WTC11 (cell line): ENCODE results near the gene CAT. TPM values are rescaled to one million over a fixed set of nuclear protein-coding genes. Genes with fewer than 3 reads are reported as not detected.
A peak's percentile ranks its signal among the peaks of the same experiment; 100 is the strongest.

Experiments used
- ATAC-seq: fragments of 200-7000 bp; cut with Tn5 transposase; 2 replicates; pipeline ENCODE4 v1.10.0; 2021; ENCODE audit warnings: mild to moderate bottlenecking, moderate library complexity
- CTCF ChIA-PET: fragments of 300-600 bp; sonication (Branson Sonifier 250); formaldehyde crosslinking; loops from one replicate; lab custom pipeline; 2021; ENCODE audit warnings: antibody characterized with exemption; lab: Charles Lee
- POLR2A ChIA-PET: fragments of 350-600 bp; sonication (Branson Sonifier 250); formaldehyde crosslinking; loops from one replicate; lab custom pipeline; 2021; ENCODE audit warnings: antibody characterized with exemption; lab: Charles Lee
- DNase-seq: peaks from one replicate; pipeline ENCODE4 v3.0.0; 2021; ENCODE audit warnings: low spot score
- H3K27ac Mint-ChIP-seq: 2 replicates; pipeline ENCODE4 v1.8.0; 2021; ENCODE audit warnings: mixed read lengths
- H3K27me3 Mint-ChIP-seq: 2 replicates; pipeline ENCODE4 v1.8.0; 2021; ENCODE audit warnings: low read depth, mild to moderate bottlenecking, moderate library complexity, mixed read lengths
- H3K36me3 Mint-ChIP-seq: 2 replicates; pipeline ENCODE4 v1.8.0; 2021; ENCODE audit warnings: mixed read lengths
- H3K4me1 Mint-ChIP-seq: 2 replicates; pipeline ENCODE4 v1.8.0; 2022; ENCODE audit warnings: mixed read lengths
- H3K4me3 Mint-ChIP-seq: 2 replicates; pipeline ENCODE4 v1.8.0; 2021; ENCODE audit warnings: mild to moderate bottlenecking, moderate library complexity, mixed read lengths
- H3K9me3 Mint-ChIP-seq: 2 replicates; pipeline ENCODE4 v1.8.0; 2021; ENCODE audit warnings: mixed read lengths
- ATF1 ChIP-seq: sonication (generic); formaldehyde crosslinking; IDR thresholded peaks from 2 replicates; pipeline ENCODE4 v1.8.1; 2023; ENCODE audit warnings: mild to moderate bottlenecking, moderate library complexity, missing genetic modification reagents
- ELF4 ChIP-seq: sonication (generic); formaldehyde crosslinking; IDR thresholded peaks from 2 replicates; pipeline ENCODE4 v1.8.1; 2022; ENCODE audit warnings: low read depth, mild to moderate bottlenecking, moderate library complexity, missing genetic modification reagents
- FOXJ3 ChIP-seq: sonication (generic); formaldehyde crosslinking; IDR thresholded peaks from 2 replicates; pipeline ENCODE4 v1.9.0; 2021; ENCODE audit warnings: missing genetic modification reagents, mild to moderate bottlenecking, borderline replicate concordance
- GTF2I ChIP-seq: fragments of 250-450 bp; sonication (Bioruptor Pico); conservative IDR thresholded peaks from 2 replicates; pipeline ENCODE4 v1.4.0; 2021; ENCODE audit warnings: mild to moderate bottlenecking
- IRF2 ChIP-seq: sonication (generic); formaldehyde crosslinking; IDR thresholded peaks from 2 replicates; pipeline ENCODE4 v1.8.0; 2022; ENCODE audit warnings: low read depth, missing genetic modification reagents, borderline replicate concordance
- NFE2L1 ChIP-seq: sonication (generic); formaldehyde crosslinking; IDR thresholded peaks from 2 replicates; pipeline ENCODE4 v1.8.1; 2023; ENCODE audit warnings: missing genetic modification reagents
- NR3C1 ChIP-seq: sonication (generic); formaldehyde crosslinking; conservative IDR thresholded peaks from 2 replicates; pipeline ENCODE4 v1.8.1; 2023; ENCODE audit warnings: low read depth, mild to moderate bottlenecking, missing genetic modification reagents
- SP1 ChIP-seq: sonication (generic); formaldehyde crosslinking; conservative IDR thresholded peaks from 2 replicates; pipeline ENCODE4 v1.8.1; 2022; ENCODE audit warnings: missing genetic modification reagents
- ZBTB21 ChIP-seq: sonication (generic); formaldehyde crosslinking; IDR thresholded peaks from 2 replicates; pipeline ENCODE4 v1.8.1; 2023; ENCODE audit warnings: mild to moderate bottlenecking, missing genetic modification reagents, borderline replicate concordance
- ZNF232 ChIP-seq: sonication (generic); formaldehyde crosslinking; IDR thresholded peaks from 2 replicates; pipeline ENCODE4 v1.8.0; 2022; ENCODE audit warnings: mild to moderate bottlenecking, missing genetic modification reagents
- ZNF263 ChIP-seq: sonication (generic); formaldehyde crosslinking; IDR thresholded peaks from 2 replicates; pipeline ENCODE4 v1.8.1; 2022; ENCODE audit warnings: low read depth, mild to moderate bottlenecking, moderate library complexity, missing genetic modification reagents
- ZNF396 ChIP-seq: fragments of 250-450 bp; sonication (Bioruptor Pico); IDR thresholded peaks from 2 replicates; pipeline ENCODE4 v1.8.0; 2021; ENCODE audit warnings: mild to moderate bottlenecking, moderate library complexity, borderline replicate concordance
- ZNF423 ChIP-seq: fragments of 250-450 bp; sonication (Bioruptor Pico); IDR thresholded peaks from 2 replicates; pipeline ENCODE4 v2.1.2; 2022; ENCODE audit warnings: mild to moderate bottlenecking, moderate library complexity
- total RNA-seq: library from RNA; stranded (reverse); gene quantifications from 3 replicates; pipeline ENCODE4 v1.2.3, GENCODE V29; 2021
- TF ChIP-seq, protein P1 (sequence below): sonication (generic); formaldehyde crosslinking; IDR thresholded peaks from 2 replicates; pipeline ENCODE4 v1.8.1; 2022; ENCODE audit warnings: mild to moderate bottlenecking, moderate library complexity, missing genetic modification reagents
- TF ChIP-seq, protein P2 (sequence below): fragments of 250-450 bp; sonication (Bioruptor Pico); conservative IDR thresholded peaks from 2 replicates; pipeline ENCODE4 v1.9.0; 2021; ENCODE audit warnings: mild to moderate bottlenecking
- TF ChIP-seq, protein P3 (sequence below): fragments of 250-450 bp; sonication (Bioruptor Pico); IDR thresholded peaks from 2 replicates; pipeline ENCODE4 v1.8.0; 2021; ENCODE audit warnings: mild to moderate bottlenecking
- TF ChIP-seq, protein P4 (sequence below): fragments of 250-450 bp; sonication (Bioruptor Pico); IDR thresholded peaks from 2 replicates; pipeline ENCODE4 v1.9.0; 2021; ENCODE audit warnings: mild to moderate bottlenecking
- TF ChIP-seq, protein P5 (sequence below): sonication (generic); formaldehyde crosslinking; IDR thresholded peaks from 2 replicates; pipeline ENCODE4 v1.8.1; 2023; ENCODE audit warnings: mild to moderate bottlenecking, missing genetic modification reagents, moderate library complexity
- TF ChIP-seq, protein P6 (sequence below): sonication (generic); formaldehyde crosslinking; IDR thresholded peaks from 2 replicates; pipeline ENCODE4 v1.8.0; 2022; ENCODE audit warnings: mild to moderate bottlenecking, missing genetic modification reagents
- TF ChIP-seq, protein P7 (sequence below): sonication (generic); formaldehyde crosslinking; IDR thresholded peaks from 2 replicates; pipeline ENCODE4 v1.8.1; 2023; ENCODE audit warnings: mild to moderate bottlenecking, missing genetic modification reagents
- TF ChIP-seq, protein P8 (sequence below): sonication (generic); formaldehyde crosslinking; IDR thresholded peaks from 2 replicates; pipeline ENCODE4 v1.8.0; 2023; ENCODE audit warnings: missing genetic modification reagents

CAT gene
- total RNA-seq, 1 experiment from 2014 or later = 9.3 TPM

DNA sequence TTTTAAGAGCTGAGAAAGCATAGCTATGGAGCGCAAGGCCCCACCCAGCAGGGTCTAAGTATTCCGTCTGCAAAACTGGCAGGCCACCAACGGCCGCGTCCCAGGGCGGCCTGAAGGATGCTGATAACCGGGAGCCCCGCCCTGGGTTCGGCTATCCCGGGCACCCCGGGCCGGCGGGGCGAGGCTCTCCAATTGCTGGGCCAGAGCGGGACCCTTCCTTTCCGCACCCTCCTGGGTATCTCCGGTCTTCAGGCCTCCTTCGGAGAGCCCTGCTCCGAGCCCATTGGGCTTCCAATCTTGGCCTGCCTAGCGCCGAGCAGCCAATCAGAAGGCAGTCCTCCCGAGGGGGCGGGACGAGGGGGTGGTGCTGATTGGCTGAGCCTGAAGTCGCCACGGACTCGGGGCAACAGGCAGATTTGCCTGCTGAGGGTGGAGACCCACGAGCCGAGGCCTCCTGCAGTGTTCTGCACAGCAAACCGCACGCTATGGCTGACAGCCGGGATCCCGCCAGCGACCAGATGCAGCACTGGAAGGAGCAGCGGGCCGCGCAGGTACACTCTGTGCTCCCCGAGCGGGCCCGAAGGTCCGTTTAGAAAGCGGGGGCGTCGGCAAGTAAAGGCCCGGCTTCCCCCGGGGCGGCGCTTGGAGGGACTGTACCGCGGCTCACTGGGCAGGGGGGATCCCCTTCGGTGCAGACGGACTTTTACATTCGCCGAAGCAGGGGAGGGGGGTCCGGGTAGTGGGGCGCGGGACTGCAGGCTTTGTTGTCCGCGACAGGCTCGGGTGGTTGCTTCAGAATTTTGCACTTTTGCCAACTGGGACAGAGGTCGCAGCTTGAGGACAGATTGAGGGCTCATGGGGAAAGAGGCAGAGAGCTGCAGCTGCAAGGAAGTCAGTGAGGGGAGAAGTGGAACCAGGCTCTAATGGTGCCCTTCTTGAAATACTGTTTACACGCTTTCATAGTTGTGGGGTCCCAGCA is at the start of gene CAT (continued):
- TF ChIP-seq, protein P1, sequence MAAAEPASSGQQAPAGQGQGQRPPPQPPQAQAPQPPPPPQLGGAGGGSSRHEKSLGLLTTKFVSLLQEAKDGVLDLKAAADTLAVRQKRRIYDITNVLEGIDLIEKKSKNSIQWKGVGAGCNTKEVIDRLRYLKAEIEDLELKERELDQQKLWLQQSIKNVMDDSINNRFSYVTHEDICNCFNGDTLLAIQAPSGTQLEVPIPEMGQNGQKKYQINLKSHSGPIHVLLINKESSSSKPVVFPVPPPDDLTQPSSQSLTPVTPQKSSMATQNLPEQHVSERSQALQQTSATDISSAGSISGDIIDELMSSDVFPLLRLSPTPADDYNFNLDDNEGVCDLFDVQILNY (CRISPR knock-in tag) = 0 out of 2 replicates have a peak, but pooled peaks have one; percentile 40
- TF ChIP-seq ZNF232 (CRISPR knock-in tag) (no peak), ZNF423 (peak; percentile 7; the same call in 1 of the 2 replicates), NR3C1 (CRISPR knock-in tag) (no peak), ZBTB21 (CRISPR knock-in tag) (no peak), ZNF263 (CRISPR knock-in tag) (no peak), ELF4 (CRISPR knock-in tag) (no peak), GTF2I (CRISPR knock-in tag) (no peak), IRF2 (CRISPR knock-in tag) (no peak)
- TF ChIP-seq, protein P2, sequence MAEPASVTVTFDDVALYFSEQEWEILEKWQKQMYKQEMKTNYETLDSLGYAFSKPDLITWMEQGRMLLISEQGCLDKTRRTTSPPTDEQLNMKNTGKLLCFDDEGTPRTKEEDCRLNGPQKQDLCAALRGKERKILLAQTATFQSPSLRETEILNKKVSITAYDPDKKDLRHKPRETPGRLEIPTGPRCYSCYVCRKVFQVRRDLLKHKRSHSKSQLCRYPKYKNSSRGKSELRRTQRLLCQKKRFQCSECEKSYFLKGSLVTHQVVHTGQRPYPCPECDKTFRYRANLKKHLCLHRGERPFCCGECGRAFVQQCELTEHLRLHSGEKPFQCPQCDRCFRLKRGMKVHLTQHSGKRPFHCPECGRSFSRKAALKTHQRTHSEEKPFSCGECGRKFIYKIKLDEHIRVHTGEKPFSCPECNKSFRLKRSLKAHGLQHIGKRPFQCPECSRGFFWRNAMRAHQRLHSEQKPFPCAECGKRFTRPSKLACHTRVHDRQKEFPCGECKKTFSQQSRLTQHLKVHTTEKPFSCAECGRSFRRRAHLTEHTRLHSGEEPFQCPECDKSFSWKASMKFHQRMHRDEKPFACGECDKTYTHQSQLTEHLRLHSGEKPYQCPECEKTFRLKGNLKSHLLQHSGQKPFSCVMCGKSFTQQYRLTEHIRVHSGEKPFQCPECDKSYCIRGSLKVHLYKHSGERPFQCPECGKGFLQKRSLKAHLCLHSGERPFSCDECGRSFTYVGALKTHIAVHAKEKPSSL = no peak
- TF ChIP-seq, protein P3, sequence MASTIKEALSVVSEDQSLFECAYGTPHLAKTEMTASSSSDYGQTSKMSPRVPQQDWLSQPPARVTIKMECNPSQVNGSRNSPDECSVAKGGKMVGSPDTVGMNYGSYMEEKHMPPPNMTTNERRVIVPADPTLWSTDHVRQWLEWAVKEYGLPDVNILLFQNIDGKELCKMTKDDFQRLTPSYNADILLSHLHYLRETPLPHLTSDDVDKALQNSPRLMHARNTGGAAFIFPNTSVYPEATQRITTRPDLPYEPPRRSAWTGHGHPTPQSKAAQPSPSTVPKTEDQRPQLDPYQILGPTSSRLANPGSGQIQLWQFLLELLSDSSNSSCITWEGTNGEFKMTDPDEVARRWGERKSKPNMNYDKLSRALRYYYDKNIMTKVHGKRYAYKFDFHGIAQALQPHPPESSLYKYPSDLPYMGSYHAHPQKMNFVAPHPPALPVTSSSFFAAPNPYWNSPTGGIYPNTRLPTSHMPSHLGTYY (CRISPR knock-in tag) = no peak
- TF ChIP-seq, protein P4, sequence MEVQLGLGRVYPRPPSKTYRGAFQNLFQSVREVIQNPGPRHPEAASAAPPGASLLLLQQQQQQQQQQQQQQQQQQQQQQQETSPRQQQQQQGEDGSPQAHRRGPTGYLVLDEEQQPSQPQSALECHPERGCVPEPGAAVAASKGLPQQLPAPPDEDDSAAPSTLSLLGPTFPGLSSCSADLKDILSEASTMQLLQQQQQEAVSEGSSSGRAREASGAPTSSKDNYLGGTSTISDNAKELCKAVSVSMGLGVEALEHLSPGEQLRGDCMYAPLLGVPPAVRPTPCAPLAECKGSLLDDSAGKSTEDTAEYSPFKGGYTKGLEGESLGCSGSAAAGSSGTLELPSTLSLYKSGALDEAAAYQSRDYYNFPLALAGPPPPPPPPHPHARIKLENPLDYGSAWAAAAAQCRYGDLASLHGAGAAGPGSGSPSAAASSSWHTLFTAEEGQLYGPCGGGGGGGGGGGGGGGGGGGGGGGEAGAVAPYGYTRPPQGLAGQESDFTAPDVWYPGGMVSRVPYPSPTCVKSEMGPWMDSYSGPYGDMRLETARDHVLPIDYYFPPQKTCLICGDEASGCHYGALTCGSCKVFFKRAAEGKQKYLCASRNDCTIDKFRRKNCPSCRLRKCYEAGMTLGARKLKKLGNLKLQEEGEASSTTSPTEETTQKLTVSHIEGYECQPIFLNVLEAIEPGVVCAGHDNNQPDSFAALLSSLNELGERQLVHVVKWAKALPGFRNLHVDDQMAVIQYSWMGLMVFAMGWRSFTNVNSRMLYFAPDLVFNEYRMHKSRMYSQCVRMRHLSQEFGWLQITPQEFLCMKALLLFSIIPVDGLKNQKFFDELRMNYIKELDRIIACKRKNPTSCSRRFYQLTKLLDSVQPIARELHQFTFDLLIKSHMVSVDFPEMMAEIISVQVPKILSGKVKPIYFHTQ (CRISPR knock-in tag) = no peak
- TF ChIP-seq, protein P5, sequence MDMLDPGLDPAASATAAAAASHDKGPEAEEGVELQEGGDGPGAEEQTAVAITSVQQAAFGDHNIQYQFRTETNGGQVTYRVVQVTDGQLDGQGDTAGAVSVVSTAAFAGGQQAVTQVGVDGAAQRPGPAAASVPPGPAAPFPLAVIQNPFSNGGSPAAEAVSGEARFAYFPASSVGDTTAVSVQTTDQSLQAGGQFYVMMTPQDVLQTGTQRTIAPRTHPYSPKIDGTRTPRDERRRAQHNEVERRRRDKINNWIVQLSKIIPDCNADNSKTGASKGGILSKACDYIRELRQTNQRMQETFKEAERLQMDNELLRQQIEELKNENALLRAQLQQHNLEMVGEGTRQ (CRISPR knock-in tag) = no peak
- TF ChIP-seq, protein P6, sequence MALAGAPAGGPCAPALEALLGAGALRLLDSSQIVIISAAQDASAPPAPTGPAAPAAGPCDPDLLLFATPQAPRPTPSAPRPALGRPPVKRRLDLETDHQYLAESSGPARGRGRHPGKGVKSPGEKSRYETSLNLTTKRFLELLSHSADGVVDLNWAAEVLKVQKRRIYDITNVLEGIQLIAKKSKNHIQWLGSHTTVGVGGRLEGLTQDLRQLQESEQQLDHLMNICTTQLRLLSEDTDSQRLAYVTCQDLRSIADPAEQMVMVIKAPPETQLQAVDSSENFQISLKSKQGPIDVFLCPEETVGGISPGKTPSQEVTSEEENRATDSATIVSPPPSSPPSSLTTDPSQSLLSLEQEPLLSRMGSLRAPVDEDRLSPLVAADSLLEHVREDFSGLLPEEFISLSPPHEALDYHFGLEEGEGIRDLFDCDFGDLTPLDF (CRISPR knock-in tag) = no peak

DNA sequence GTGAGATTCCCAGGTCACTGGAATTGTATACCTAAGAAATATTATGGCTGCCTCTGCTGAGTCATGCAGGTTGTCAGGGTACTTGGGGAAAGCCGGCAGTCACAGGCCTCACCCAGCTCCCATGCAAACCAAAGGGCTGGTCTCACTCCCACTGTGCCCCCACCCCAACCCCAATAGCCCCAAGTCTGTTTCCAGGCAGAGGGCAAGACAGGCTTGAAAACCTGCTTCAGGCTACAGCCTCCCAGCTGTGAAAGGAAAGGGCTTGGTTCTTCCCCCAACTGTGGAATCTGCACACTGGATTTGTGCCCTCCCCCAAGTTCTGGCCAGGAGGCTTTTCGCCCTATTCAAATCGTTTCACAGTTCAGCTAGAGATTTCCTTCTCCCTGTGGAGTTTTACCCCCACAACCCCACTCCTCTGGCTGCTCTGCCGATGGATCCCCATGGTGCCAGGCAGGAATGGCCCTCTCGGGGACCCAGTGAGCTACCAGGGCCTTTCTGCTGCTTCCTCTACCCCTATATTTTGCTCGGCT is 43.9 kb upstream of the CAT start:
- Mint-ChIP-seq H3K36me3 (no peaks in the 10 kb centered on the region), H3K9me3 (peaks cover 21% of the 10 kb centered on the region), H3K4me1 (peaks cover 3% of the 10 kb centered on the region; the same call in 1 of the 2 replicates), H3K27ac (no peak overlapping the region), H3K27me3 (peaks cover 6% of the 10 kb centered on the region), H3K4me3 (no peak overlapping the region)
- DNase-seq (no peak), ATAC-seq (no peak)
- ChIA-PET CTCF (interaction anchor here (0.8 to 1.5 kb wide), 2 partner anchors 9 to 28 kb away, joined by 3 read pairs; no protein-coding TSS in a partner anchor), POLR2A (interaction anchor here (0.5 kb wide), 1 partner anchor 335 kb away, joined by 3 read pairs; no protein-coding TSS in a partner anchor)
- no peak for TF ChIP-seq SP1 (CRISPR knock-in tag)
- TF ChIP-seq, protein P7, sequence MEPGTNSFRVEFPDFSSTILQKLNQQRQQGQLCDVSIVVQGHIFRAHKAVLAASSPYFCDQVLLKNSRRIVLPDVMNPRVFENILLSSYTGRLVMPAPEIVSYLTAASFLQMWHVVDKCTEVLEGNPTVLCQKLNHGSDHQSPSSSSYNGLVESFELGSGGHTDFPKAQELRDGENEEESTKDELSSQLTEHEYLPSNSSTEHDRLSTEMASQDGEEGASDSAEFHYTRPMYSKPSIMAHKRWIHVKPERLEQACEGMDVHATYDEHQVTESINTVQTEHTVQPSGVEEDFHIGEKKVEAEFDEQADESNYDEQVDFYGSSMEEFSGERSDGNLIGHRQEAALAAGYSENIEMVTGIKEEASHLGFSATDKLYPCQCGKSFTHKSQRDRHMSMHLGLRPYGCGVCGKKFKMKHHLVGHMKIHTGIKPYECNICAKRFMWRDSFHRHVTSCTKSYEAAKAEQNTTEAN (CRISPR knock-in tag) = no peak
- TF ChIP-seq NFE2L1 = no peak
- TF ChIP-seq ATF1 (CRISPR knock-in tag) = no peak
- TF ChIP-seq ZNF396 (CRISPR knock-in tag) = no peak
- TF ChIP-seq, protein P8, sequence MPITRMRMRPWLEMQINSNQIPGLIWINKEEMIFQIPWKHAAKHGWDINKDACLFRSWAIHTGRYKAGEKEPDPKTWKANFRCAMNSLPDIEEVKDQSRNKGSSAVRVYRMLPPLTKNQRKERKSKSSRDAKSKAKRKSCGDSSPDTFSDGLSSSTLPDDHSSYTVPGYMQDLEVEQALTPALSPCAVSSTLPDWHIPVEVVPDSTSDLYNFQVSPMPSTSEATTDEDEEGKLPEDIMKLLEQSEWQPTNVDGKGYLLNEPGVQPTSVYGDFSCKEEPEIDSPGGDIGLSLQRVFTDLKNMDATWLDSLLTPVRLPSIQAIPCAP (CRISPR knock-in tag) = no peak
- TF ChIP-seq FOXJ3 (CRISPR knock-in tag) = no peak
